ENCODE data around the gene ACSM3.

DNA sequence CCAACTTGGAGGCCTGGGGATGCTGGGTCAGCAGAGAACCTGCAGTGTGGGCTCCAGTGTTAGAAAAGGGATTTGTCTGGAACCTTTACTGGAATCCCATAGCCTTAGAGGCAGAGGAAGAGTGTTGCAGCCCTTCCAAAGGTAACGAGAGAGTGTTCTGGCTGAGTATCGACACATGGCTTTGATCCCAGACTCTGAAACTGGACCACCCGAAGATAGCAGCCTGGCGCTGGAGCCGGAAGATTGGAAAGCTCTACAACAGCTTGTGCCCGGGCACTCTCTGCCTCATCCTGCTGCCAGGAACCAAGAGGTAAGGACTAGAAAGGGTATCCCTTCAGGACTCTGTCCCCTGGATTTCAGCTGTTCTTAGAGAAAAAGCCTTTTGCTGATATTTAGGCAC, 82.2 kb downstream of the ACSM3 start:
- no peak for TF ChIP-seq CHD4 (IDR thresholded peaks at IDR 0.05; ENCODE audit: borderline replicate concordance)
- TF ChIP-seq RFX5 (IDR thresholded peaks at IDR 0.05), result no peak
- TF ChIP-seq, protein P1, sequence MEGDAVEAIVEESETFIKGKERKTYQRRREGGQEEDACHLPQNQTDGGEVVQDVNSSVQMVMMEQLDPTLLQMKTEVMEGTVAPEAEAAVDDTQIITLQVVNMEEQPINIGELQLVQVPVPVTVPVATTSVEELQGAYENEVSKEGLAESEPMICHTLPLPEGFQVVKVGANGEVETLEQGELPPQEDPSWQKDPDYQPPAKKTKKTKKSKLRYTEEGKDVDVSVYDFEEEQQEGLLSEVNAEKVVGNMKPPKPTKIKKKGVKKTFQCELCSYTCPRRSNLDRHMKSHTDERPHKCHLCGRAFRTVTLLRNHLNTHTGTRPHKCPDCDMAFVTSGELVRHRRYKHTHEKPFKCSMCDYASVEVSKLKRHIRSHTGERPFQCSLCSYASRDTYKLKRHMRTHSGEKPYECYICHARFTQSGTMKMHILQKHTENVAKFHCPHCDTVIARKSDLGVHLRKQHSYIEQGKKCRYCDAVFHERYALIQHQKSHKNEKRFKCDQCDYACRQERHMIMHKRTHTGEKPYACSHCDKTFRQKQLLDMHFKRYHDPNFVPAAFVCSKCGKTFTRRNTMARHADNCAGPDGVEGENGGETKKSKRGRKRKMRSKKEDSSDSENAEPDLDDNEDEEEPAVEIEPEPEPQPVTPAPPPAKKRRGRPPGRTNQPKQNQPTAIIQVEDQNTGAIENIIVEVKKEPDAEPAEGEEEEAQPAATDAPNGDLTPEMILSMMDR (IDR thresholded peaks at IDR 0.05), result no peak
- TF ChIP-seq POLR2A (IDR thresholded peaks at IDR 0.05; ENCODE audit: low read length), result no peak

All from A549 (cell line).